Muscle layer of colon (tissue), 2 donors: ENCODE results near the gene TCP11L2.
"Not testable (repeated sequence)": the region's sequence is repeated elsewhere in the genome, so short reads cannot be mapped to it uniquely, and the experiment has no call there.

Source experiments
- H3K27ac ChIP-seq: one replicate; pipeline ENCODE4 v1.7.0; 2013; ENCODE audit warnings: low read depth, mild to moderate bottlenecking, low read length, moderate library complexity
- H3K27me3 ChIP-seq, 2 donors: one replicate each; pipeline ENCODE4 v1.7.0; 2013; ENCODE audit warnings: low read length in 2 of 2, mild to moderate bottlenecking in 2 of 2; ENCODE audit not compliant: insufficient read depth in 2 of 2, control insufficient read depth in 1 of 2
- H3K36me3 ChIP-seq: one replicate; pipeline ENCODE4 v1.7.0; 2013; ENCODE audit warnings: mild to moderate bottlenecking, low read length; ENCODE audit not compliant: insufficient read depth
- H3K4me1 ChIP-seq: one replicate; pipeline ENCODE4 v1.7.0; 2013; ENCODE audit warnings: mild to moderate bottlenecking, low read length; ENCODE audit not compliant: insufficient read depth
- H3K4me3 ChIP-seq, 2 donors: one replicate each; pipeline ENCODE4 v1.7.0; 2013; ENCODE audit warnings: low read length in 2 of 2, low read depth in 1 of 2, mild to moderate bottlenecking in 1 of 2, moderate library complexity in 1 of 2
- H3K9ac ChIP-seq: one replicate; pipeline ENCODE4 v1.7.0; 2013; ENCODE audit warnings: low read length
- H3K9me3 ChIP-seq: one replicate; pipeline ENCODE4 v1.7.0; 2013; ENCODE audit warnings: mild to moderate bottlenecking, low read length
- donor health status: abdominal sarcoma.
- donor health status: Adenocarcinoma of cecum.

The TCP11L2 gene

GRCh38 chr12:106381866-106382265, 79.3 kb downstream of the TCP11L2 start:
- not testable (repeated sequence) for H3K36me3 ChIP-seq, H3K9ac ChIP-seq, H3K27me3 ChIP-seq, H3K4me1 ChIP-seq, H3K9me3 ChIP-seq, H3K27ac ChIP-seq, H3K4me3 ChIP-seq

GRCh38 chr12:106386813-106387535, 84.4 kb downstream of the TCP11L2 start:
- Histone ChIP-seq H3K4me1 (no peaks in the 10 kb centered on the region), H3K4me3 (no peak overlapping the region), H3K27ac (no peak overlapping the region), H3K27me3 (no peaks in the 10 kb centered on the region), H3K9ac (no peak overlapping the region), H3K36me3 (peaks cover 5% of the 10 kb centered on the region), H3K9me3 (no peaks in the 10 kb centered on the region)

- no peaks in the 10 kb centered on the region for H3K4me1 ChIP-seq
- H3K36me3 ChIP-seq = peaks cover 5% of the 10 kb centered on the region
- H3K9ac ChIP-seq = no peak overlapping the region
- H3K27me3 ChIP-seq = no peaks in the 10 kb centered on the region
- no peak overlapping the region for H3K4me3 ChIP-seq
- no peaks in the 10 kb centered on the region for H3K9me3 ChIP-seq
- H3K27ac ChIP-seq = no peak overlapping the region
Observed at GRCh38 chr12:106387848-106388377, 85.4 kb downstream of the TCP11L2 start.

- peaks cover 5% of the 10 kb centered on the region for H3K36me3 ChIP-seq
- no peak overlapping the region for H3K27ac ChIP-seq
- no peak overlapping the region for H3K4me3 ChIP-seq
Observed at GRCh38 chr12:106389151-106389550, 86.6 kb downstream of the TCP11L2 start.

GRCh38 chr12:106392759-106393158, 90.2 kb downstream of the TCP11L2 start:
- Histone ChIP-seq H3K9me3 (no peaks in the 10 kb centered on the region), H3K9ac (no peak overlapping the region), H3K4me1 (no peaks in the 10 kb centered on the region), H3K36me3 (peaks cover 5% of the 10 kb centered on the region), H3K27ac (no peak overlapping the region), H3K27me3 (no peaks in the 10 kb centered on the region), H3K4me3 (no peak overlapping the region)

More at GRCh38 chr12:106389151-106389550, 86.6 kb downstream of the TCP11L2 start:
- no peaks in the 10 kb centered on the region for H3K4me1 ChIP-seq
- H3K27me3 ChIP-seq = no peaks in the 10 kb centered on the region
- H3K9ac ChIP-seq = no peak overlapping the region
- H3K9me3 ChIP-seq = no peaks in the 10 kb centered on the region
